IMR-90 (cell line): ENCODE results near the gene TMCC3. TPM values are rescaled to one million over a fixed set of nuclear protein-coding genes. Genes with fewer than 3 reads are reported as not detected.

Source experiments
- ATAC-seq: fragments of 200-7000 bp; cut with Tn5 transposase; 2 replicates; pipeline ENCODE4 v1.9.1; 2020; ENCODE audit warnings: low read depth, mild to moderate bottlenecking, moderate library complexity
- BruUV-seq: library from RNA; stranded (reverse); fragments of 400-500 nt; replicated peaks from 2 replicates; lab custom pipeline; 2021; lab: Mats Ljungman, UMichigan
- CTCF ChIA-PET: fragments of 300-600 bp; formaldehyde crosslinking; extraction: SDS; loops from one replicate; lab custom pipeline; 2021; ENCODE audit warnings: antibody characterized with exemption; lab: Yijun Ruan, JAX
- POLR2A ChIA-PET: fragments of 300-600 bp; sonication (Branson Sonifier 250); formaldehyde crosslinking; loops from one replicate; lab custom pipeline; 2022; ENCODE audit warnings: antibody characterized with exemption; ENCODE audit not compliant: unreplicated experiment; lab: Charles Lee
- DNase-seq: peaks from one replicate; pipeline ENCODE4 v3.0.0; 2013
- H2AFZ ChIP-seq: replicated peaks from 2 replicates; pipeline ENCODE3; 2013; ENCODE audit warnings: low read length, mild to moderate bottlenecking; ENCODE audit not compliant: poor library complexity
- H2AK5ac ChIP-seq: 2 replicates; pipeline ENCODE4 v1.6.1; 2013; ENCODE audit warnings: low read depth, low read length, inconsistent platforms
- H2AK9ac ChIP-seq: replicated peaks from 2 replicates; pipeline ENCODE3; 2013; ENCODE audit warnings: mild to moderate bottlenecking, low read depth, low read length, moderate library complexity; ENCODE audit not compliant: poor library complexity
- H2BK120ac ChIP-seq: 2 replicates; pipeline ENCODE4 v1.6.1; 2013; ENCODE audit warnings: low read depth, low read length, inconsistent platforms
- H2BK15ac ChIP-seq: 3 replicates; pipeline ENCODE4 v1.6.1; 2013; ENCODE audit warnings: low read depth, low read length, inconsistent platforms
- H2BK20ac ChIP-seq: 2 replicates; pipeline ENCODE4 v1.6.1; 2013; ENCODE audit warnings: low read depth, mild to moderate bottlenecking, inconsistent platforms, low read length, moderate library complexity
- H2BK5ac ChIP-seq: 2 replicates; pipeline ENCODE4 v1.6.1; 2013; ENCODE audit warnings: mild to moderate bottlenecking, low read depth, low read length, inconsistent platforms; ENCODE audit not compliant: poor library complexity, severe bottlenecking
- H3K14ac ChIP-seq: replicated peaks from 2 replicates; pipeline ENCODE4 v1.6.1; 2013; ENCODE audit warnings: low read depth, low read length, inconsistent platforms
- H3K18ac ChIP-seq: 2 replicates; pipeline ENCODE4 v1.6.1; 2013; ENCODE audit warnings: low read depth, low read length, control low read depth
- H3K23ac ChIP-seq: 2 replicates; pipeline ENCODE4 v1.6.1; 2013; ENCODE audit warnings: low read depth, low read length, inconsistent platforms
- H3K27ac ChIP-seq: 2 replicates; pipeline ENCODE4 v1.5.1; 2013; ENCODE audit warnings: mild to moderate bottlenecking, control low read depth, low read length; ENCODE audit not compliant: insufficient read depth
- H3K27me3 ChIP-seq: 2 replicates; pipeline ENCODE4 v1.6.1; 2013; ENCODE audit warnings: low read length; ENCODE audit not compliant: control insufficient read depth, insufficient read depth
- H3K36me3 ChIP-seq: 2 replicates; pipeline ENCODE4 v1.6.1; 2013; ENCODE audit warnings: low read length, mixed read lengths; ENCODE audit not compliant: control insufficient read depth, insufficient read depth
- H3K4ac ChIP-seq: 2 replicates; pipeline ENCODE4 v1.6.1; 2013; ENCODE audit warnings: low read depth, low read length, inconsistent platforms
- H3K4me1 ChIP-seq: 2 replicates; pipeline ENCODE4 v1.6.1; 2013; ENCODE audit warnings: low read length, mixed read lengths; ENCODE audit not compliant: control insufficient read depth, insufficient read depth
- H3K4me2 ChIP-seq: 2 replicates; pipeline ENCODE4 v1.6.1; 2013; ENCODE audit warnings: low read depth, mild to moderate bottlenecking, control low read depth, low read length, moderate library complexity
- H3K4me3 ChIP-seq: 2 replicates; pipeline ENCODE4 v1.5.1; 2013; ENCODE audit warnings: low read depth, mild to moderate bottlenecking, control low read depth, low read length, moderate library complexity; ENCODE audit not compliant: insufficient read depth
- H3K56ac ChIP-seq: 2 replicates; pipeline ENCODE4 v1.6.1; 2013; ENCODE audit warnings: low read length, inconsistent platforms; ENCODE audit not compliant: insufficient read depth; ENCODE audit errors: extremely low read depth
- H3K79me1 ChIP-seq, 2 experiments: 2 replicates each; pipeline ENCODE4 v1.6.1; 2013; ENCODE audit warnings: low read length in 2 of 2, inconsistent platforms in 1 of 2, low read depth in 1 of 2
- H3K9ac ChIP-seq: 2 replicates; pipeline ENCODE4 v1.6.1; 2013; ENCODE audit warnings: low read depth, low read length, control low read depth
- H3K9me1 ChIP-seq: 2 replicates; pipeline ENCODE4 v1.6.1; 2013; ENCODE audit warnings: low read length, inconsistent platforms; ENCODE audit not compliant: insufficient read depth
- H3K9me3 ChIP-seq: 2 replicates; pipeline ENCODE4 v1.6.1; 2013; ENCODE audit warnings: low read length; ENCODE audit not compliant: control insufficient read depth, insufficient read depth
- H4K20me1 ChIP-seq: 2 replicates; pipeline ENCODE4 v1.6.1; 2013; ENCODE audit warnings: low read length, inconsistent platforms; ENCODE audit not compliant: insufficient read depth
- H4K5ac ChIP-seq: 2 replicates; pipeline ENCODE4 v1.6.1; 2013; ENCODE audit warnings: mild to moderate bottlenecking, low read depth, low read length, control low read depth
- H4K8ac ChIP-seq, 2 experiments: 2 replicates each; pipeline ENCODE4 v1.6.1; 2013; ENCODE audit warnings: low read depth in 2 of 2, low read length in 2 of 2, control low read depth in 1 of 2, inconsistent platforms in 1 of 2
- H4K91ac ChIP-seq: 2 replicates; pipeline ENCODE4 v1.6.1; 2013; ENCODE audit warnings: low read depth, low read length, inconsistent platforms; ENCODE audit not compliant: insufficient read depth
- BHLHE40 ChIP-seq: fragments of 150-350 bp; IDR thresholded peaks from 2 replicates; pipeline ENCODE4 v1.6.1; 2016; ENCODE audit warnings: mild to moderate bottlenecking, low read depth, low read length
- CEBPB ChIP-seq: IDR thresholded peaks from 2 replicates; pipeline ENCODE4 v1.6.1; 2012; ENCODE audit warnings: low read depth, low read length, improper control_type of control experiment
- CTCF ChIP-seq: conservative IDR thresholded peaks from 2 replicates; pipeline ENCODE4 v1.5.1; 2012; ENCODE audit warnings: mild to moderate bottlenecking, low read depth, low read length, improper control_type of control experiment
- FOS ChIP-seq: fragments of 150-350 bp; IDR thresholded peaks from 2 replicates; pipeline ENCODE4 v1.6.1; 2016; ENCODE audit warnings: low read depth, low read length
- MAFK ChIP-seq: IDR thresholded peaks from 2 replicates; pipeline ENCODE4 v1.6.1; 2012; ENCODE audit warnings: low read depth, low read length, improper control_type of control experiment
- MAZ ChIP-seq: IDR thresholded peaks from 2 replicates; pipeline ENCODE4 v1.6.1; 2012; ENCODE audit warnings: low read depth, mild to moderate bottlenecking, low read length, improper control_type of control experiment, moderate library complexity, borderline replicate concordance
- NFE2L2 ChIP-seq: fragments of 150-350 bp; IDR thresholded peaks from 2 replicates; pipeline ENCODE4 v1.6.1; 2016; ENCODE audit warnings: low read depth, mild to moderate bottlenecking, low read length
- POLR2A ChIP-seq: IDR thresholded peaks from 2 replicates; pipeline ENCODE4 v1.6.1; 2012; ENCODE audit warnings: mild to moderate bottlenecking, low read depth, low read length
- RAD21 ChIP-seq: IDR thresholded peaks from 2 replicates; pipeline ENCODE4 v1.6.1; 2012; ENCODE audit warnings: low read length, improper control_type of control experiment
- RCOR1 ChIP-seq: IDR thresholded peaks from 2 replicates; pipeline ENCODE4 v1.6.1; 2012; ENCODE audit warnings: mild to moderate bottlenecking, low read length, improper control_type of control experiment; ENCODE audit not compliant: insufficient replicate concordance
- RFX5 ChIP-seq: IDR thresholded peaks from 2 replicates; pipeline ENCODE4 v1.8.0; 2012; ENCODE audit warnings: low read depth, mild to moderate bottlenecking, low read length, moderate library complexity
- SMC3 ChIP-seq: fragments of 150-350 bp; IDR thresholded peaks from 2 replicates; pipeline ENCODE4 v1.6.1; 2016; ENCODE audit warnings: low read depth, mild to moderate bottlenecking, antibody characterized with exemption, low read length, moderate library complexity
- WGBS, 2 experiments: methylation state at CpG; one replicate each; pipeline versions ENCODE4 v1.1.5 to v1.1.7; 2013; ENCODE audit warnings: missing lambda C conversion rate in 2 of 2; ENCODE audit not compliant: insufficient read length in 1 of 2; ENCODE audit errors: extremely low coverage in 2 of 2; 5-methylcytosine and 5-hydroxymethylcytosine counted together
- dilution Hi-C: fragments of 300-500 bp; cut with HindIII; formaldehyde crosslinking; loops from one replicate; pipeline ENCODE4 v1.14.3; 2018; ENCODE audit warnings: low sequenced_read_pairs; ENCODE audit not compliant: unreplicated experiment
- in situ Hi-C: fragments of 300-500 bp; cut with MboI; formaldehyde crosslinking; loops from 3 replicates; pipeline ENCODE4 v1.14.3; 2019; ENCODE audit warnings: low sequenced_read_pairs, inconsistent platforms, mixed read lengths
- intact Hi-C: fragments of 100-400 bp; cut with micrococcal nuclease; formaldehyde crosslinking; loops from 2 replicates; pipeline ENCODE4 v1.10.0; 2022
- polyA plus RNA-seq, 3 experiments: library from polyadenylated mRNA; depleted of rRNA; stranded (reverse); fragments of >200 nt; gene quantifications; 2 replicates each; pipeline ENCODE4 v1.2.3, GENCODE V29; 2012; ENCODE audit warnings: low replicate concordance in 1 of 3
- total RNA-seq: library from RNA; depleted of rRNA; stranded (reverse); fragments of >200 nt; gene quantifications from 2 replicates; pipeline ENCODE4 v1.2.3, GENCODE V29; 2012
- TF ChIP-seq, protein P1 (sequence below): fragments of 150-350 bp; IDR thresholded peaks from 2 replicates; pipeline ENCODE4 v1.6.1; 2017; ENCODE audit warnings: mild to moderate bottlenecking, antibody characterized with exemption, low read length, low read depth
- TF ChIP-seq, protein P2 (sequence below): fragments of 150-350 bp; IDR thresholded peaks from 2 replicates; pipeline ENCODE4 v1.6.1; 2016; ENCODE audit warnings: low read depth, mild to moderate bottlenecking, low read length, moderate library complexity, borderline replicate concordance

The TMCC3 gene
- total and polyA plus RNA-seq, 2 of the 4 experiments (the other 2 are of a cell fraction): 0.14 to 0.36 TPM

DNA sequence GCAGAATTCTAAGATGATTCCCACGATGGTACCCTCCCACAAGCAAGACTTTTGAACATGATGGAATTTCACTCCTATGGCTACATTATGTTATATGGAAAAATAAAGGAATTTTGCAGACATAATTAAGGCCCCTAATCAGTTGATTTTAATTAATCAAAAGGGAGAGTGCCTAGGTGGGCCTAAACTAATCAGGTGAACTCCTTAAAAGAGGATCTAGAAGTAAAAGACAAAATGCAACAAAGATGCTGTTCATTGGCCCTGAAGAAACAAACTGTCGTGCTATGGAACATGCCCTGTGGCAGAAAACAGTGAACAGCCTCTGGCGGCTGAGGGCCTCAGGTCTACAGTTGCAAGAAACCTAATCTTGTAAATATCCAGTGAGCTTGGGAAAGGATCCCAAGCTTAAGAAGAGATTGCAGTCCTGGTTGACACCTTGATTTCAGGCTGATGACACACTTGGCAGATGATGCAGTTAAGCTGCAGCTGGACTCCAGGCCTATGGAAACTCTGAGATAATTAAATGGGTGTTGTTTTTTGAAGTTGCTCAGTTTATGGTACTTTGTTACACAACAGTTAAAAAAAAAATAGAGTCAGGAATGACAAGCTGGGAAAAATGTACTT, 13.8 kb downstream of the TMCC3 start:
- DNase-seq (no peak), ATAC-seq (no peak)
- no peak overlapping the region for H3K4me3 ChIP-seq
- ChIA-PET CTCF (no interaction called here), POLR2A (no interaction called here)
- no peak overlapping the region for H4K91ac ChIP-seq
- no peak overlapping the region for H2AK5ac ChIP-seq
- H3K27me3 ChIP-seq: peaks cover 2% of the 10 kb centered on the region; the same call in 1 of the 2 replicates
- no peak overlapping the region for H3K4me2 ChIP-seq
- no peak overlapping the region for H2BK20ac ChIP-seq
- TF ChIP-seq BHLHE40 (no peak), CTCF (no peak), MAZ (no peak), RAD21 (no peak), POLR2A (no peak), SMC3 (no peak), RFX5 (no peak), MAFK (no peak), CEBPB (no peak), FOS (no peak), NFE2L2 (no peak), RCOR1 (no peak)
- TF ChIP-seq, protein P1, sequence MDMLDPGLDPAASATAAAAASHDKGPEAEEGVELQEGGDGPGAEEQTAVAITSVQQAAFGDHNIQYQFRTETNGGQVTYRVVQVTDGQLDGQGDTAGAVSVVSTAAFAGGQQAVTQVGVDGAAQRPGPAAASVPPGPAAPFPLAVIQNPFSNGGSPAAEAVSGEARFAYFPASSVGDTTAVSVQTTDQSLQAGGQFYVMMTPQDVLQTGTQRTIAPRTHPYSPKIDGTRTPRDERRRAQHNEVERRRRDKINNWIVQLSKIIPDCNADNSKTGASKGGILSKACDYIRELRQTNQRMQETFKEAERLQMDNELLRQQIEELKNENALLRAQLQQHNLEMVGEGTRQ: no peak
- TF ChIP-seq, protein P2, sequence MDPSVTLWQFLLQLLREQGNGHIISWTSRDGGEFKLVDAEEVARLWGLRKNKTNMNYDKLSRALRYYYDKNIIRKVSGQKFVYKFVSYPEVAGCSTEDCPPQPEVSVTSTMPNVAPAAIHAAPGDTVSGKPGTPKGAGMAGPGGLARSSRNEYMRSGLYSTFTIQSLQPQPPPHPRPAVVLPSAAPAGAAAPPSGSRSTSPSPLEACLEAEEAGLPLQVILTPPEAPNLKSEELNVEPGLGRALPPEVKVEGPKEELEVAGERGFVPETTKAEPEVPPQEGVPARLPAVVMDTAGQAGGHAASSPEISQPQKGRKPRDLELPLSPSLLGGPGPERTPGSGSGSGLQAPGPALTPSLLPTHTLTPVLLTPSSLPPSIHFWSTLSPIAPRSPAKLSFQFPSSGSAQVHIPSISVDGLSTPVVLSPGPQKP: no peak
- no peak overlapping the region for H3K27ac ChIP-seq
- no peak overlapping the region for H3K4ac ChIP-seq
- WGBS, 2 experiments: 57% methylated on average over 2 of the region's 3 CpGs; no CpG with 5 or more reads in 1 of the 2 experiments
- no peak overlapping the region for H3K14ac ChIP-seq
- H3K79me1 ChIP-seq: no peaks in the 10 kb centered on the region
- no peaks in the 10 kb centered on the region for H3K36me3 ChIP-seq
- intact Hi-C loops (no loop called here), dilution Hi-C loops (no loop called here), in situ Hi-C loops (no loop called here)
- H2AFZ ChIP-seq: no peak overlapping the region
- no peak overlapping the region for H3K9ac ChIP-seq
- no peak overlapping the region for H4K8ac ChIP-seq
- H2BK15ac ChIP-seq: no peak overlapping the region
- H3K9me3 ChIP-seq: no peaks in the 10 kb centered on the region
- no peak overlapping the region for H2BK5ac ChIP-seq
- no peak overlapping the region for H2BK120ac ChIP-seq
- no peak overlapping the region for H3K56ac ChIP-seq
- H3K4me1 ChIP-seq: no peaks in the 10 kb centered on the region
- no peaks in the 10 kb centered on the region for H3K9me1 ChIP-seq
- H3K23ac ChIP-seq: no peak overlapping the region
- H2AK9ac ChIP-seq: no peak overlapping the region
- H4K5ac ChIP-seq: no peak overlapping the region
- no peak overlapping the region for H3K18ac ChIP-seq
- H4K20me1 ChIP-seq: no peaks in the 10 kb centered on the region
- BruUV-seq: no TSS peak
